ENCODE results near the gene AVPR2.

Gene AVPR2

GRCh38 chrX:153876112-153876491 is 28.4 kb upstream of the AVPR2 start:
- DNase-seq (ENCODE audit: low read depth) = no peak
- TF ChIP-seq CTCF (IDR thresholded peaks at IDR 0.05; ENCODE audit: control insufficient read depth, insufficient read depth, low read depth, low read length, missing control alignments) = no peak
- no peak overlapping the region for H3K4me3 ChIP-seq (ENCODE audit: control insufficient read depth, low read depth, low read length)

- H3K4me3 ChIP-seq (ENCODE audit: control insufficient read depth, low read depth, low read length) = no peak overlapping the region
- no peak for TF ChIP-seq CTCF (IDR thresholded peaks at IDR 0.05; ENCODE audit: control insufficient read depth, insufficient read depth, low read depth, low read length, missing control alignments)
- no peak for DNase-seq (ENCODE audit: low read depth)
These were observed 26.8 kb upstream of the AVPR2 start for GRCh38 chrX:153877571-153878261.

GRCh38 chrX:153878345-153878744 is 26.1 kb upstream of the AVPR2 start:
- no peak for DNase-seq (ENCODE audit: low read depth)
- TF ChIP-seq CTCF (IDR thresholded peaks at IDR 0.05; ENCODE audit: control insufficient read depth, insufficient read depth, low read depth, low read length, missing control alignments) = no peak
- H3K4me3 ChIP-seq (ENCODE audit: control insufficient read depth, low read depth, low read length) = no peak overlapping the region

GRCh38 chrX:153878969-153879653 is 25.4 kb upstream of the AVPR2 start:
- no peak for DNase-seq (ENCODE audit: low read depth)
- no peak overlapping the region for H3K4me3 ChIP-seq (ENCODE audit: control insufficient read depth, low read depth, low read length)
- TF ChIP-seq CTCF (IDR thresholded peaks at IDR 0.05; ENCODE audit: control insufficient read depth, insufficient read depth, low read depth, low read length, missing control alignments) = no peak

GRCh38 chrX:153879741-153880439 is 24.6 kb upstream of the AVPR2 start:
- H3K4me3 ChIP-seq (ENCODE audit: control insufficient read depth, low read depth, low read length) = no peak overlapping the region
- no peak for TF ChIP-seq CTCF (IDR thresholded peaks at IDR 0.05; ENCODE audit: control insufficient read depth, insufficient read depth, low read depth, low read length, missing control alignments)
- DNase-seq (ENCODE audit: low read depth) = no peak

DNA sequence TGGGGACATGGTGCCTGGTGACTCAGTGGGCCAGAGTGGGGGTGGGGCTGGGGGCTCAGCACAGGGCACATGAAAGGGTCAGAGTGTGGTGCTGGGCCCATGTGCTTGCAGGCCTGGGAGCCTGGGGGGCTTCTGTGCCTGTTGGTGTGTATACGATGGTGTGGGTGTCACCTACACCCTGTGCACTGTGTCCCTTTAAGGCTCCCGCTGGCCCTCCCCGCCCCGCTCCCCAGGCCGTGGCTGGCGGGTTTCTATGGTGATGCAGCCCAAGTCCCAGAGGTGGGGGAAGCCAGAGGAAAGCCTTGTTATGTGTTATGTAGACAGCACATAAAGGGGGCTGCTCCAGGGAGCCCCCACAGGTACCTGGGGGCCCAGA is 24.0 kb upstream of the AVPR2 start:
- TF ChIP-seq CTCF (IDR thresholded peaks at IDR 0.05; ENCODE audit: control insufficient read depth, insufficient read depth, low read depth, low read length, missing control alignments) = no peak
- H3K4me3 ChIP-seq (ENCODE audit: control insufficient read depth, low read depth, low read length) = no peak overlapping the region
- no peak for DNase-seq (ENCODE audit: low read depth)
